Measurements from ENCODE around the gene CLDN5. TPM values are rescaled to one million over a fixed set of nuclear protein-coding genes. Genes with fewer than 3 reads are reported as not detected.

Gene CLDN5
- total and polyA plus RNA-seq, 2 of the 8 experiments (the other 6 are each of a cell fraction or from before 2014, with no cell fraction given), result 1.2 to 1.6 TPM

DNA sequence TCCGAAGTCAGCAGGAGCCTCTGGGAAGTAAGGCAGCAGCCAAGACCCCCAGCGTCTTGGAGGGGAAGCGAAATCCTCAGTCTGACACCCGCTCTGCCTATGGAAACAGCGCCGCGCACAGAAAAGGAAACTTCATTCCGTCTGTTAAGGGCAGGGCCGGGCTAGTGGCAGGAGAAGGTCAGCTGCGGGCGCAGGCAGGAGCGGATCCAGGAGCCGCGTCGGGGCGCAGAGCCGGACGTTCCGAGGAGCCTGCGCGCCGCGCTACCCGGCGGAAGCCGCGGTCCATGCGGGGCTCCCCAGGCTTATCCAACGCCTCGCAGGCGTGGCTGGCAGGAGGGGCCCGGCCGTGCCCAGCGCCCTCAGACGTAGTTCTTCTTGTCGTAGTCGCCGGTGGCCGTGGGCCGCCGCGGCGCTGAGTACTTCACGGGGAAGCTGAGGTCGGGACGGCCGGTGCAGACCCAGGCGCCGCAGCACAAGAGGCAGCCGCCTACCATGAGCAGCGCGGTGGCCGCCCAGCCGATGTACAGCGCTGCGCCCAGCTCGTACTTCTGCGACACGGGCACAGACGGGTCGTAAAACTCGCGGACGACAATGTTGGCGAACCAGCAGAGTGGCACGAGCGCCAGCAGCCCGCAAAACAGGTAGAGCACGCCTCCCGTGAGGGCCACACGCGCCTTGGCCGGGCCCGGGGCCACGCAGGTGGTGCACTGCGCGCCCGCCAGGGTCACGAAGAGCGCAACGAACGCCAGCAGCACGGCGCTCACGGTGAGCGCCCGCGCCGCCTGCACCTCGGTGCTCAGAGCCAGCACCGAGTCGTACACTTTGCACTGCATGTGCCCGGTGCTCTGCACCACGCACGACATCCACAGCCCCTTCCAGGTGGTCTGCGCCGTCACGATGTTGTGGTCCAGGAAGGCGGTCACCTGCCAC, 705 bp downstream of the CLDN5 start:
- Histone ChIP-seq H3K23ac (ENCODE audit: insufficient read length) (no peak overlapping the region), H2AK5ac (ENCODE audit: low read depth, low read length) (peak overlapping the region; percentile 61; the same call in 1 of the 2 replicates), H3K4ac (replicated peaks; ENCODE audit: insufficient read length, low read depth, low read length) (peak overlapping the region; percentile 46), H3K9ac (replicated peaks in 1 of 4; ENCODE audit: extremely low read depth in 1 of 4, low read depth in 3 of 4, low read length in 3 of 4) (no peak overlapping the region), H3K14ac (ENCODE audit: insufficient read length) (no peak overlapping the region), H3K56ac (replicated peaks; ENCODE audit: insufficient read length, low read depth, low read length) (no peak overlapping the region), H2BK120ac (replicated peaks; ENCODE audit: low read depth, low read length) (no peak overlapping the region), H4K91ac (replicated peaks; ENCODE audit: insufficient read length, low read length) (peak overlapping the region; percentile 55), H2AFZ (ENCODE audit: low read length) (no peak overlapping the region), H3K4me3 (ENCODE audit: extremely low read depth in 1 of 4, insufficient read depth in 2 of 4, low read depth in 3 of 4, low read length in 4 of 4) (peak overlapping the region; percentile 27 to 61 (median 40)), H3K36me3 (ENCODE audit: control insufficient read depth in 2 of 4, insufficient read depth in 4 of 4, low read length in 3 of 4) (no peaks in the 10 kb centered on the region), H3K4me2 (ENCODE audit: insufficient read depth in 1 of 2, low read depth in 2 of 2, low read length in 2 of 2) (peak overlapping the region; percentile 90 to 97), H3K23me2 (ENCODE audit: low read depth, low read length) (peaks cover 16% of the 10 kb centered on the region; the same call in 1 of the 2 replicates), H3K27me3 (replicated peaks in 1 of 4; ENCODE audit: control insufficient read depth in 3 of 4, extremely low read depth in 1 of 4, insufficient read depth in 3 of 4, low read length in 3 of 4) (peaks cover 0 to 45% (median 35%) of the 10 kb centered on the region in 4 experiments; a peak in 6 of 7 replicates), H3K9me3 (ENCODE audit: insufficient read depth in 2 of 2, low read depth in 1 of 2, low read length in 1 of 2) (no peaks in the 10 kb centered on the region), H4K8ac (ENCODE audit: extremely low read depth, insufficient read depth, low read length) (peak overlapping the region; percentile 59; the same call in 1 of the 2 replicates), H2BK15ac (ENCODE audit: low read length) (peak overlapping the region; percentile 31; the same call in 1 of the 2 replicates), H4K5ac (ENCODE audit: insufficient read length, low read depth, low read length) (no peak overlapping the region), H3K27ac (ENCODE audit: low read depth, low read length) (no peak overlapping the region), H2BK20ac (ENCODE audit: low read length) (no peak overlapping the region), H3K4me1 (replicated peaks in 1 of 4; ENCODE audit: control insufficient read depth in 3 of 4, insufficient read depth in 4 of 4, low read length in 3 of 4) (peaks cover 0 to 15% (median 13%) of the 10 kb centered on the region in 4 experiments; a peak in 6 of 7 replicates), H3K79me1 (ENCODE audit: low read depth, low read length) (no peaks in the 10 kb centered on the region), H4K20me1 (replicated peaks in 1 of 2; ENCODE audit: control insufficient read depth in 1 of 2, insufficient read depth in 2 of 2, low read length in 2 of 2) (peaks cover 0 to 19% of the 10 kb centered on the region in 2 experiments), H3K79me2 (ENCODE audit: control insufficient read depth in 1 of 2, insufficient read depth in 2 of 2, low read length in 2 of 2) (no peaks in the 10 kb centered on the region), H3K18ac (ENCODE audit: extremely low read depth, low read length) (peak overlapping the region; percentile 66), H2BK5ac (ENCODE audit: low read depth, low read length) (no peak overlapping the region), H2BK12ac (ENCODE audit: low read depth, low read length) (no peak overlapping the region)
- POLR2A ChIA-PET (ENCODE audit: partially characterized antibody), result interaction anchor here (0.7 to 1.5 kb wide), 4 partner anchors 17 to 31 kb away, joined by 3 to 4 read pairs (median 3); no protein-coding TSS in a partner anchor
- CTCF ChIA-PET (ENCODE audit: partially characterized antibody), result interaction anchor here (0.8 to 1.5 kb wide), 6 partner anchors 31 to 109 kb away, joined by 3 to 4 read pairs (median 4); no protein-coding TSS in a partner anchor
- DNase-seq (ENCODE audit: low read depth in 1 of 2, low spot score in 2 of 2) (peak in 1 of 2 experiments; percentile 74), FAIRE-seq (no peak)
- WGBS, 2 experiments (ENCODE audit: extremely low coverage in 1 of 2, insufficient coverage in 1 of 2, insufficient read length in 1 of 2, insufficient replicate concordance in 2 of 2, low coverage in 1 of 2, low lambda C conversion rate in 2 of 2, missing lambda C conversion rate in 1 of 2), result 6% methylated on average over 91 of the region's 99 CpGs; no CpG with 5 or more reads in 1 of the 2 experiments
- TF ChIP-seq ASH2L (IDR thresholded peaks at IDR 0.05; ENCODE audit: low read length) (peak; percentile 74), MAFK (IDR thresholded peaks at IDR 0.05; ENCODE audit: low read depth, low read length) (no peak), GABPA (IDR thresholded peaks at IDR 0.05; ENCODE audit: borderline replicate concordance, insufficient read depth, low read length) (peak; percentile 20; the same call in 1 of the 2 replicates), BACH1 (IDR thresholded peaks at IDR 0.05; ENCODE audit: low read length) (0 out of 2 replicates have a peak, but pooled peaks have one; percentile 48), HDAC2 (IDR thresholded peaks at IDR 0.05; ENCODE audit: borderline replicate concordance in 1 of 2, low read depth in 2 of 2, low read length in 2 of 2) (no peak; a peak in 1 of 4 replicates), CREB1 (IDR thresholded peaks at IDR 0.05) (peak; percentile 14; the same call in 1 of the 2 replicates), SP2 (IDR thresholded peaks at IDR 0.05; ENCODE audit: low read length) (no peak), CBX5 (IDR thresholded peaks at IDR 0.05; ENCODE audit: low read depth, low read length) (no peak), SAP30 (IDR thresholded peaks at IDR 0.05; ENCODE audit: insufficient read depth, insufficient replicate concordance, low read length) (no peak)
- TF ChIP-seq, protein P1, sequence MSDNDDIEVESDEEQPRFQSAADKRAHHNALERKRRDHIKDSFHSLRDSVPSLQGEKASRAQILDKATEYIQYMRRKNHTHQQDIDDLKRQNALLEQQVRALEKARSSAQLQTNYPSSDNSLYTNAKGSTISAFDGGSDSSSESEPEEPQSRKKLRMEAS (IDR thresholded peaks at IDR 0.05), result peak; percentile 83

Data from H1 (cell line).